Cortex of kidney (tissue), 1 donor: ENCODE results near the gene CERK.

Experiments
- DNase-seq: peaks from one replicate; lab custom pipeline; 2025; lab: John Stamatoyannopoulos, UW

Gene CERK

GRCh38 chr22:46764779-46765485, 26.9 kb upstream of the CERK start:
- DNase-seq = no peak

- DNase-seq = no peak
Measured at GRCh38 chr22:46764140-46764680, 26.2 kb upstream of the CERK start.

GRCh38 chr22:46763051-46763705, 25.1 kb upstream of the CERK start:
- no peak for DNase-seq

GRCh38 chr22:46762238-46763050, 24.4 kb upstream of the CERK start, which contains the start of gene TBC1D22A:
TBC1D22A (plus strand) TSS chr22:46762650; CDS start chr22:46762787, 137 bp downstream.
- no peak for DNase-seq

GRCh38 chr22:46761539-46762237, 23.6 kb upstream of the CERK start:
- DNase-seq = no peak

GRCh38 chr22:46761017-46761416, 23.0 kb upstream of the CERK start:
- no peak for DNase-seq

GRCh38 chr22:46758867-46759290, 20.8 kb upstream of the CERK start:
- DNase-seq = no peak

GRCh38 chr22:46758121-46758520, 20.1 kb upstream of the CERK start:
- DNase-seq = no peak

GRCh38 chr22:46757104-46757503, 19.1 kb upstream of the CERK start:
- no peak for DNase-seq

GRCh38 chr22:46756097-46756496, 18.0 kb upstream of the CERK start:
- DNase-seq = no peak

GRCh38 chr22:46755525-46755924, 17.5 kb upstream of the CERK start:
- no peak for DNase-seq

GRCh38 chr22:46754826-46755225, 16.8 kb upstream of the CERK start:
- DNase-seq = no peak

GRCh38 chr22:46754110-46754799, 16.2 kb upstream of the CERK start:
- DNase-seq = no peak

- no peak for DNase-seq
Measured at GRCh38 chr22:46753761-46754109, 15.7 kb upstream of the CERK start.

- DNase-seq = no peak
Measured at GRCh38 chr22:46753360-46753759, 15.3 kb upstream of the CERK start.

- DNase-seq = no peak
Measured at GRCh38 chr22:46752988-46753310, 14.9 kb upstream of the CERK start.

GRCh38 chr22:46752286-46752987, 14.4 kb upstream of the CERK start:
- no peak for DNase-seq

GRCh38 chr22:46750863-46751443, 12.9 kb upstream of the CERK start:
- no peak for DNase-seq

- DNase-seq = no peak
Measured at GRCh38 chr22:46750530-46750800, 12.4 kb upstream of the CERK start.

GRCh38 chr22:46749682-46750529, 11.9 kb upstream of the CERK start:
- DNase-seq = no peak
